ENCODE measurements around the gene CCDC88C.

CCDC88C gene

GRCh38 chr14:91392623-91393303 lies 24.9 kb downstream of the CCDC88C start:
- no peak for DNase-seq (ENCODE audit: low read depth)
- TF ChIP-seq CTCF (conservative IDR thresholded peaks at IDR 0.05; ENCODE audit: control insufficient read depth, insufficient read depth, low read depth, low read length) = no peak
- no peak overlapping the region for H3K4me3 ChIP-seq (ENCODE audit: control insufficient read depth, low read depth, low read length)

- H3K4me3 ChIP-seq (ENCODE audit: control insufficient read depth, low read depth, low read length) = no peak overlapping the region
- TF ChIP-seq CTCF (conservative IDR thresholded peaks at IDR 0.05; ENCODE audit: control insufficient read depth, insufficient read depth, low read depth, low read length) = no peak
- no peak for DNase-seq (ENCODE audit: low read depth)
Observed at GRCh38 chr14:91390165-91390778, 27.3 kb downstream of the CCDC88C start.

GRCh38 chr14:91389150-91389549 lies 28.5 kb downstream of the CCDC88C start:
- no peak for DNase-seq (ENCODE audit: low read depth)
- H3K4me3 ChIP-seq (ENCODE audit: control insufficient read depth, low read depth, low read length) = no peak overlapping the region
- no peak for TF ChIP-seq CTCF (conservative IDR thresholded peaks at IDR 0.05; ENCODE audit: control insufficient read depth, insufficient read depth, low read depth, low read length)

- TF ChIP-seq CTCF (conservative IDR thresholded peaks at IDR 0.05; ENCODE audit: control insufficient read depth, insufficient read depth, low read depth, low read length) = no peak
- no peak for DNase-seq (ENCODE audit: low read depth)
- no peak overlapping the region for H3K4me3 ChIP-seq (ENCODE audit: control insufficient read depth, low read depth, low read length)
Observed at GRCh38 chr14:91388551-91388975, 29.1 kb downstream of the CCDC88C start.

GRCh38 chr14:91387951-91388381 lies 29.7 kb downstream of the CCDC88C start:
- no peak for TF ChIP-seq CTCF (conservative IDR thresholded peaks at IDR 0.05; ENCODE audit: control insufficient read depth, insufficient read depth, low read depth, low read length)
- no peak for DNase-seq (ENCODE audit: low read depth)
- H3K4me3 ChIP-seq (ENCODE audit: control insufficient read depth, low read depth, low read length) = no peak overlapping the region

- DNase-seq (ENCODE audit: low read depth) = peak; percentile 6
- H3K4me3 ChIP-seq (ENCODE audit: control insufficient read depth, low read depth, low read length) = no peak overlapping the region
- no peak for TF ChIP-seq CTCF (conservative IDR thresholded peaks at IDR 0.05; ENCODE audit: control insufficient read depth, insufficient read depth, low read depth, low read length)
Observed at GRCh38 chr14:91387169-91387835, 30.3 kb downstream of the CCDC88C start.
